ENCODE data around the gene PDGFRA. TPM values are rescaled to one million over a fixed set of nuclear protein-coding genes. Genes with fewer than 3 reads are reported as not detected.

Gene PDGFRA
- 1.3 TPM in 1 of 2 replicates, not detected in the other for total RNA-seq

- DNase-seq (ENCODE audit: low read depth): no peak
- no peak for TF ChIP-seq CTCF (conservative IDR thresholded peaks at IDR 0.05; ENCODE audit: low read depth, low read length)
- H3K4me3 ChIP-seq (ENCODE audit: low read depth, low read length): peak within 1 kb of the TSS; percentile 62
Measured at GRCh38 chr4:54228961-54229501, at the start of gene PDGFRA. TSS of gene PDGFRA (plus strand) at chr4:54229293. CDS start at chr4:54258769, 29,476 bp downstream.

GRCh38 chr4:54184581-54184980 is 44.5 kb upstream of the PDGFRA start:
- TF ChIP-seq CTCF (conservative IDR thresholded peaks at IDR 0.05; ENCODE audit: low read depth, low read length): no peak
- no peak for DNase-seq (ENCODE audit: low read depth)
- H3K4me3 ChIP-seq (ENCODE audit: low read depth, low read length): no peak overlapping the region

- H3K4me3 ChIP-seq (ENCODE audit: low read depth, low read length): no peak overlapping the region
- TF ChIP-seq CTCF (conservative IDR thresholded peaks at IDR 0.05; ENCODE audit: low read depth, low read length): no peak
- no peak for DNase-seq (ENCODE audit: low read depth)
Measured at GRCh38 chr4:54185044-54185780, 43.9 kb upstream of the PDGFRA start.

- TF ChIP-seq CTCF (conservative IDR thresholded peaks at IDR 0.05; ENCODE audit: low read depth, low read length): no peak
- H3K4me3 ChIP-seq (ENCODE audit: low read depth, low read length): no peak overlapping the region
- DNase-seq (ENCODE audit: low read depth): no peak
Measured at GRCh38 chr4:54185866-54186265, 43.2 kb upstream of the PDGFRA start.

GRCh38 chr4:54186371-54186770 is 42.7 kb upstream of the PDGFRA start:
- H3K4me3 ChIP-seq (ENCODE audit: low read depth, low read length): no peak overlapping the region
- no peak for TF ChIP-seq CTCF (conservative IDR thresholded peaks at IDR 0.05; ENCODE audit: low read depth, low read length)
- no peak for DNase-seq (ENCODE audit: low read depth)

GRCh38 chr4:54187148-54187547 is 41.9 kb upstream of the PDGFRA start:
- H3K4me3 ChIP-seq (ENCODE audit: low read depth, low read length): no peak overlapping the region
- TF ChIP-seq CTCF (conservative IDR thresholded peaks at IDR 0.05; ENCODE audit: low read depth, low read length): no peak
- DNase-seq (ENCODE audit: low read depth): no peak

GRCh38 chr4:54189140-54189539 is 40.0 kb upstream of the PDGFRA start:
- no peak overlapping the region for H3K4me3 ChIP-seq (ENCODE audit: low read depth, low read length)
- no peak for DNase-seq (ENCODE audit: low read depth)
- no peak for TF ChIP-seq CTCF (conservative IDR thresholded peaks at IDR 0.05; ENCODE audit: low read depth, low read length)

Data from epithelial cell of proximal tubule (primary cell).